T-helper 1 cell treated with Interleukin-12 subunit alpha and Interleukin-12 subunit beta and Interleukin-4 antibody, amounts not matched to agents 30 μg/mL and 1 μg/mL, for 36 hours (primary cell): ENCODE measurements around the gene NLRC5.
A peak's percentile ranks its signal among the peaks of the same experiment; 100 is the strongest.
"Not testable (repeated sequence)": the region's sequence is repeated elsewhere in the genome, so short reads cannot be mapped to it uniquely, and the experiment has no call there.

Experiments used
- H3K27ac Mint-ChIP-seq: one replicate; pipeline ENCODE4 v1.8.0; 2021; ENCODE audit warnings: mild to moderate bottlenecking, mixed read lengths
- H3K27me3 Mint-ChIP-seq: one replicate; pipeline ENCODE4 v1.8.0; 2021; ENCODE audit warnings: low read depth, mixed read lengths
- H3K36me3 Mint-ChIP-seq: one replicate; pipeline ENCODE4 v1.8.0; 2021; ENCODE audit warnings: low read depth, mixed read lengths
- H3K4me1 Mint-ChIP-seq: one replicate; pipeline ENCODE4 v1.8.0; 2021; ENCODE audit warnings: low read depth, mixed read lengths
- H3K4me3 Mint-ChIP-seq: one replicate; pipeline ENCODE4 v1.8.0; 2021; ENCODE audit warnings: mild to moderate bottlenecking, moderate library complexity, mixed read lengths
- H3K9me3 Mint-ChIP-seq: one replicate; pipeline ENCODE4 v1.8.0; 2021; ENCODE audit warnings: mixed read lengths

Gene NLRC5

GRCh38 chr16:57084996-57085395 lies 95.6 kb downstream of the NLRC5 start:
- peaks cover under 1% of the 10 kb centered on the region for H3K27me3 Mint-ChIP-seq
- no peak overlapping the region for H3K27ac Mint-ChIP-seq
- H3K4me3 Mint-ChIP-seq: no peak overlapping the region
- peaks cover 11% of the 10 kb centered on the region for H3K36me3 Mint-ChIP-seq
- peaks cover 4% of the 10 kb centered on the region for H3K4me1 Mint-ChIP-seq
- H3K9me3 Mint-ChIP-seq: no peaks in the 10 kb centered on the region

GRCh38 chr16:57087003-57087402 lies 97.6 kb downstream of the NLRC5 start:
- H3K27ac Mint-ChIP-seq: no peak overlapping the region
- no peaks in the 10 kb centered on the region for H3K9me3 Mint-ChIP-seq
- peaks cover 19% of the 10 kb centered on the region for H3K27me3 Mint-ChIP-seq
- H3K4me3 Mint-ChIP-seq: no peak overlapping the region
- H3K4me1 Mint-ChIP-seq: peaks cover 4% of the 10 kb centered on the region
- H3K36me3 Mint-ChIP-seq: peaks cover 8% of the 10 kb centered on the region

- H3K4me3 Mint-ChIP-seq: no peak overlapping the region
- no peak overlapping the region for H3K27ac Mint-ChIP-seq
- no peaks in the 10 kb centered on the region for H3K9me3 Mint-ChIP-seq
- no peaks in the 10 kb centered on the region for H3K36me3 Mint-ChIP-seq
- H3K4me1 Mint-ChIP-seq: no peaks in the 10 kb centered on the region
- peaks cover 31% of the 10 kb centered on the region for H3K27me3 Mint-ChIP-seq
Measured at GRCh38 chr16:57089406-57089805, 100.0 kb downstream of the NLRC5 start.

GRCh38 chr16:57091200-57091974 lies 102.0 kb downstream of the NLRC5 start:
- H3K27ac Mint-ChIP-seq: peak overlapping the region; percentile 67
- H3K4me1 Mint-ChIP-seq: no peaks in the 10 kb centered on the region

GRCh38 chr16:57091975-57092785 lies 102.8 kb downstream of the NLRC5 start, which contains the start of gene CPNE2:
Gene CPNE2, plus strand, starts transcription at chr16:57092583. Its CDS starts 18,160 bp downstream, at chr16:57110743.
- peaks cover 31% of the 10 kb centered on the region for H3K27me3 Mint-ChIP-seq
- H3K9me3 Mint-ChIP-seq: no peaks in the 10 kb centered on the region
- peak within 1 kb of the TSS; percentile 81 for H3K4me3 Mint-ChIP-seq
- H3K27ac Mint-ChIP-seq: peak within 1 kb of the TSS; percentile 63
- H3K4me1 Mint-ChIP-seq: no peaks in the 10 kb centered on the region
- no peaks in the 10 kb centered on the region for H3K36me3 Mint-ChIP-seq

More at GRCh38 chr16:57091200-57091974, 102.0 kb downstream of the NLRC5 start:
- no peaks in the 10 kb centered on the region for H3K9me3 Mint-ChIP-seq
- no peaks in the 10 kb centered on the region for H3K36me3 Mint-ChIP-seq
- H3K27me3 Mint-ChIP-seq: peaks cover 31% of the 10 kb centered on the region
- H3K4me3 Mint-ChIP-seq: peak overlapping the region; percentile 81

GRCh38 chr16:57092786-57093411 lies 103.5 kb downstream of the NLRC5 start:
- peak overlapping the region; percentile 75 for H3K4me3 Mint-ChIP-seq
- no peaks in the 10 kb centered on the region for H3K36me3 Mint-ChIP-seq
- peaks cover 31% of the 10 kb centered on the region for H3K27me3 Mint-ChIP-seq
- peak overlapping the region; percentile 63 for H3K27ac Mint-ChIP-seq
- no peaks in the 10 kb centered on the region for H3K9me3 Mint-ChIP-seq
- no peaks in the 10 kb centered on the region for H3K4me1 Mint-ChIP-seq

- Mint-ChIP-seq H3K27me3 (peaks cover 35% of the 10 kb centered on the region), H3K27ac (no peak overlapping the region), H3K4me1 (peaks cover 3% of the 10 kb centered on the region), H3K4me3 (peak overlapping the region; percentile 75), H3K9me3 (no peaks in the 10 kb centered on the region), H3K36me3 (no peaks in the 10 kb centered on the region)
Measured at GRCh38 chr16:57093666-57094564, 104.6 kb downstream of the NLRC5 start.

- peaks cover 3% of the 10 kb centered on the region for H3K4me1 Mint-ChIP-seq
- no peak overlapping the region for H3K4me3 Mint-ChIP-seq
- H3K9me3 Mint-ChIP-seq: no peaks in the 10 kb centered on the region
- H3K36me3 Mint-ChIP-seq: no peaks in the 10 kb centered on the region
- no peak overlapping the region for H3K27ac Mint-ChIP-seq
- H3K27me3 Mint-ChIP-seq: peaks cover 38% of the 10 kb centered on the region
Measured at GRCh38 chr16:57094911-57095310, 105.6 kb downstream of the NLRC5 start.

GRCh38 chr16:57096192-57096591 lies 106.8 kb downstream of the NLRC5 start:
- no peaks in the 10 kb centered on the region for H3K9me3 Mint-ChIP-seq
- H3K36me3 Mint-ChIP-seq: no peaks in the 10 kb centered on the region
- peaks cover 3% of the 10 kb centered on the region for H3K4me1 Mint-ChIP-seq
- H3K27ac Mint-ChIP-seq: no peak overlapping the region
- peaks cover 26% of the 10 kb centered on the region for H3K27me3 Mint-ChIP-seq
- H3K4me3 Mint-ChIP-seq: no peak overlapping the region

GRCh38 chr16:57096793-57097192 lies 107.4 kb downstream of the NLRC5 start:
- Mint-ChIP-seq H3K9me3 (no peaks in the 10 kb centered on the region), H3K27me3 (peaks cover 20% of the 10 kb centered on the region), H3K36me3 (no peaks in the 10 kb centered on the region), H3K27ac (no peak overlapping the region), H3K4me1 (peaks cover 3% of the 10 kb centered on the region), H3K4me3 (no peak overlapping the region)

GRCh38 chr16:57098188-57098841 lies 109.0 kb downstream of the NLRC5 start:
- peaks cover 18% of the 10 kb centered on the region for H3K27me3 Mint-ChIP-seq
- no peak overlapping the region for H3K4me3 Mint-ChIP-seq
- H3K9me3 Mint-ChIP-seq: no peaks in the 10 kb centered on the region
- no peaks in the 10 kb centered on the region for H3K36me3 Mint-ChIP-seq
- peaks cover 3% of the 10 kb centered on the region for H3K4me1 Mint-ChIP-seq
- no peak overlapping the region for H3K27ac Mint-ChIP-seq

- H3K4me1 Mint-ChIP-seq: peaks cover 11% of the 10 kb centered on the region
- not testable (repeated sequence) for H3K9me3 Mint-ChIP-seq, H3K27ac Mint-ChIP-seq, H3K4me3 Mint-ChIP-seq, H3K36me3 Mint-ChIP-seq, H3K27me3 Mint-ChIP-seq
Measured at GRCh38 chr16:57099965-57100364, 110.6 kb downstream of the NLRC5 start.

GRCh38 chr16:57100445-57100844 lies 111.1 kb downstream of the NLRC5 start:
- H3K4me1 Mint-ChIP-seq: peaks cover 12% of the 10 kb centered on the region
- H3K27ac Mint-ChIP-seq: no peak overlapping the region
- H3K9me3 Mint-ChIP-seq: no peaks in the 10 kb centered on the region

More at GRCh38 chr16:57100445-57100844, 111.1 kb downstream of the NLRC5 start:
- Mint-ChIP-seq H3K27me3 (peaks cover 7% of the 10 kb centered on the region), H3K4me3 (no peak overlapping the region), H3K36me3 (no peaks in the 10 kb centered on the region)
